Activated naive CD4-positive, alpha-beta T cell treated with Interleukin-2 at 50 U/mL for 16 hours (primary cell): Measurements from ENCODE around the gene VRK2.
"Not testable (repeated sequence)": the region's sequence is repeated elsewhere in the genome, so short reads cannot be mapped to it uniquely, and the experiment has no call there.

Source experiments
- DNase-seq: peaks from one replicate; pipeline ENCODE4 v3.0.0-alpha.2; 2020

The VRK2 gene

GRCh38 chr2:58170334-58170933 lies 123.8 kb downstream of the VRK2 start:
- DNase-seq = not testable (repeated sequence)

DNA sequence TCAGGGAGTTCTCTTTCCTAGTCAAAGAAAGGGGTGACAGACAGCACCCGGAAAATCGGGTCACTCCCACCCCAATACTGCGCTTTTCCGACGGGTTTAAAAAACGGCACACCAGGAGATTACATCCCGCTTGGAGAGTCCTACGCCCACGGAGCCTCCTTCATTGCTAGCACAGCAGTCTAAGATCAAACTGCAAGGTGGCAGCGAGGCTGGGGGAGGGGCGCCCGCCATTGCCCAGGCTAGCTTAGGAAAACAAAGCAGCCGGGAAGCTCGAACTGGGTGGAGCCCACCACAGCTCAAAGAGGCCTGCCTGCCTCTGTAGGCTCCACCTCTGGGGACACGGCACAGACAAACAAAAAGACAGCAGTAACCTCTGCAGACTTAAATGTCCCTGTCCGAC lies 125.2 kb downstream of the VRK2 start:
- not testable (repeated sequence) for DNase-seq

- not testable (repeated sequence) for DNase-seq
These were observed 130.6 kb downstream of the VRK2 start for GRCh38 chr2:58177187-58177586.

- not testable (repeated sequence) for DNase-seq
These were observed 133.6 kb downstream of the VRK2 start for GRCh38 chr2:58180175-58180574.

DNA sequence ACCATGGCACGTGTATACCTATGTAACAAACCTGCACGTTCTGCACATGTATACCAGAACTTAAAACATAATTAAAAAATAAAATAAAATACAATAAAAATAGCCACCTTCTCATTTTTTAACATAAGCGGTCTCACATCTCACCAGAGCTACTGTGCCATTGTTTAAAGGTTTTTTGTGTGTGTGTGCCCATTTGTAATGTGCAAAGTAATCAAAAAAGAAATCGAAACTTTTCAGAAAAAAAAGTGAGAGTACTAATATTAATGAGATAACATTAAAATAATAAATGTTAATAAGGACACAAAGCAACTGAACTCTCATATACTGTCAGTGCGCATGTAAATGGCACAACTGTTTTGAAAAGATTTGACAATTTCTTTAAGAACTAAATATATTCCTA lies 134.0 kb downstream of the VRK2 start:
- no peak for DNase-seq

GRCh38 chr2:58182527-58182926 lies 135.9 kb downstream of the VRK2 start:
- no peak for DNase-seq

DNA sequence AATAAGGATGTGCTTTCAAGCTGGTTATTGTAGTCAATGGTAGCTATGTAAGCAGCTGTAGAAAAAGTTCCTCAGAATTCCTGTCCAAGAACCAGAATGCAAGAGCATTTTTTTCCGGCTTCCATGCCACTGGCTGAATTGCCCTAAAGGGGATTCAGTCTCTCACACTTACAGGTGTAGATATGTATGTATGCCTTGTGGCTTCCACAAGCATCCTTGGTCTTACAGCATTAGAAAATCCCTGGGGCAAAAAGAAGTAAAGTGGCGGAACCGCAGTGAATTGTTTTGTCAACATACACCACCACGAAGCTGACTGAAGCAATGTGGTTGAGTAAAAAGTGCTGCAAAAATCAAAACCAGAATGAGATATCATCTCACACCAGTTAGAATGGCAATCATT lies 139.9 kb downstream of the VRK2 start:
- no peak for DNase-seq

DNA sequence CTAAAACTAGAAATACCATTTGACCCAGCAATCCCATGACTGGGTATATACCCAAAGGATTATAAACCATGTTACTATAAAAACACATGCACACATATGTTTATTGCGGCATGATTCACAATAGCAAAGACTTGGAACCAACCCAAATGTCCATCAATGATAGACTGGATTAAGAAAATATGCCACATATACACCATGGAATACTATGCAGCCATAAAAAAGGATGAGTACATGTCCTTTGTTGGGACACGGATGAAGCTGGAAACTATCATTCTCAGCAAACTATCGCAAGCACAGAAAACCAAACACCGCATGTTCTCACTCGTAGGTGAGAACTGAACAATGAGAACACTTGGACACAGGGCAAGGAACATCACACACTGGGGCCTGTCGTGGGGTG lies 140.4 kb downstream of the VRK2 start:
- DNase-seq = not testable (repeated sequence)

- no peak for DNase-seq
These were observed 147.9 kb downstream of the VRK2 start for GRCh38 chr2:58194458-58194857.

DNA sequence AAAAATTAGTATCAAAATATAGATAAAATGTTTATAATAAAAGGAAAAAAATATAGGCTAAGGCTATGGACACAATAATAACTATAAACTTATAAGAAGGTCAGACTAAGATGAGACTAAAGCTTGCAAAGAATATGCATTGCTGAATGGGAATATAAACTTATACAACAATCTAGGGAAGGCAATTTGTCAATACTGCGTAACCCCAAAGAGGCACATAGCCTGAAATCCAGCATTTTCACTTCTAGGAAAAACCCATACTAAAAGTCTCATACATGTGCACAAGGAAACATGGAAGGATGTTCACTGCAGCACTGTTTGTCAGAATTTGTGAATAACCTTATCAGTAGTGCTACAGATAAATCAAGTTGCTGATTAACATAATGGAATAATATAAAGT lies 149.1 kb downstream of the VRK2 start:
- no peak for DNase-seq

GRCh38 chr2:58197894-58198293 lies 151.3 kb downstream of the VRK2 start:
- no peak for DNase-seq

- DNase-seq = no peak
These were observed 155.8 kb downstream of the VRK2 start for GRCh38 chr2:58202404-58202803.

- DNase-seq = no peak
These were observed 156.4 kb downstream of the VRK2 start for GRCh38 chr2:58203018-58203417.

DNA sequence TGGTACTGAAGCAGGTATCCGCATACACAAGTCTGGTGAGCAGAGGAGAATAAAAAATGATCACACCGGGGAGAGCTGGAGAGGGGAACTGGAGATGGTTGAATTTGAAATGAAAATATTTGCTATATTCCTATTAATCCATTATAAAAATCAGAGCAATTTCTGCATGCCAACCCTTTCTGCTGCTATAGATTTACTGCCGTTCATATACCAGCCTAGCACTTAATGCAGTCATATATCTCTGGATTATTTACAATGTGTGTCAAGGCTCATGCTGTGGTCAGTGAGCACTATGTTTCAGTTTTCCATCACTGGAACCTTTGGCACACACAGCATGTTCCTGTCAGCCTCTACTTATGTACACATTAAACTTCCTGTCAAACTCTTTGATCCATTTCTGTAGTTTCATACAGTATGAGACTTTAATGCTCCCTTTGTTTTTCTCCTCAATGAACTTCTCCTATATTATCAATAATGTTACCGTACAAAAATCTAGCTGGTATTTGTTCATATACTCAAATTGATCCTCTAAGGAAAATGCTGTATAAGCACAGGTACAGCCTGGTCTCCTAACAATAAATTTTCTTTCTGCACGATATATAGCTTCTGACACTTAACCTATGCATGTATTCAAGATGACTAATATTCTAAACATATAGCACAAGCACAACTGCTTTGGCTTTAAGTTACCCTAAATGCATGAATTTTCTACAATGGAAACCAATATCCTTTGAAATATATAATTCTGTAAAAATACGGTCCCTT lies 157.8 kb downstream of the VRK2 start:
- no peak for DNase-seq

- no peak for DNase-seq
These were observed 160.2 kb downstream of the VRK2 start for GRCh38 chr2:58206785-58207184.

- DNase-seq = no peak
These were observed 160.6 kb downstream of the VRK2 start for GRCh38 chr2:58207189-58207588.
